ENCODE measurements around the gene GINS2.

The GINS2 gene

DNA sequence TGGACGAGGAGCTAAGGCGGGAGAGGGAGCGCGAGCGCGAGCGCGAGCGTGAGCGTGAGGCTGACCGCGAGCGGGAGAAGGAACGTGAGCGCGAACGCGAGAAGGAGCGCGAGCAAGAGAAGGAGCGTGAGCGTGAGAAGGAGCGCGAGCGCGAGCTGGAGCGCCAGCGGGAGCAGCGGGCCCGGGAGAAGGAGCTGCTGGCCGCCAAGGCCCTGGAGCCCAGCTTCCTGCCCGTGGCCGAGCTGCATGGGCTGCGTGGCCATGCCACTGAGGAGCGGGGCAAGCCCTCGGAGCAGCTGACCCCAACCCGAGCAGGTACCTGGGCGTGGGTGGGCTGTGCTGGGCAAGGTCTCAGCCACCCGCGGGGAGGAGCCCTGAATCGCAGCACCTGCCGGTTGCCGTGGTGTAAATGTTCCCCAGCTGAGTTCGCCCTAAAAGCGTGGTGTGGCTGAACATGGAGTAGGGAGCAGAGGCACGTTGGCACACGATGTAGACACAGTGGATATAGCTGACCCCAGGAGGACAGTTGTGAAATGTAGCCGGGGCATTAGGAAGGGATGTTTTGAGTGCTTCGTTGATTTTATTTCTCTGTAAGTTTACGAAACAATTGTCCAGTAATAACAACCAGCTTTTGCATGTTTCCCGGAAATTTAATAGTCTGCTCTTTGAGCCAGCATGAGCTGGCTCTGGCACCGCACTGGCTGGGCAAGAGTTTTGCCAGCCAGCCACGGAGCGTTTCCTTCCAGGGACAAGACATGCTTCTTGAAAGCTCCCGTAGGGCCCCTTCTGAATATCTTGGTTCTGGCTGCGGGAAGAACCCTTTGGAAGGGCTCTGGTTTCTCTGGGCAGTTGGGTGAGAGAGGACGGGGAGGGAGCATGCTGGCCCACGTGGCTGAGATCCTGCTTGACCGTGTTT lies 32.1 kb downstream of the GINS2 start:
- in situ Hi-C loops (cut with HindIII; ENCODE audit: low pct_ligation_motif_present, low sequenced_read_pairs): no loop called here

DNA sequence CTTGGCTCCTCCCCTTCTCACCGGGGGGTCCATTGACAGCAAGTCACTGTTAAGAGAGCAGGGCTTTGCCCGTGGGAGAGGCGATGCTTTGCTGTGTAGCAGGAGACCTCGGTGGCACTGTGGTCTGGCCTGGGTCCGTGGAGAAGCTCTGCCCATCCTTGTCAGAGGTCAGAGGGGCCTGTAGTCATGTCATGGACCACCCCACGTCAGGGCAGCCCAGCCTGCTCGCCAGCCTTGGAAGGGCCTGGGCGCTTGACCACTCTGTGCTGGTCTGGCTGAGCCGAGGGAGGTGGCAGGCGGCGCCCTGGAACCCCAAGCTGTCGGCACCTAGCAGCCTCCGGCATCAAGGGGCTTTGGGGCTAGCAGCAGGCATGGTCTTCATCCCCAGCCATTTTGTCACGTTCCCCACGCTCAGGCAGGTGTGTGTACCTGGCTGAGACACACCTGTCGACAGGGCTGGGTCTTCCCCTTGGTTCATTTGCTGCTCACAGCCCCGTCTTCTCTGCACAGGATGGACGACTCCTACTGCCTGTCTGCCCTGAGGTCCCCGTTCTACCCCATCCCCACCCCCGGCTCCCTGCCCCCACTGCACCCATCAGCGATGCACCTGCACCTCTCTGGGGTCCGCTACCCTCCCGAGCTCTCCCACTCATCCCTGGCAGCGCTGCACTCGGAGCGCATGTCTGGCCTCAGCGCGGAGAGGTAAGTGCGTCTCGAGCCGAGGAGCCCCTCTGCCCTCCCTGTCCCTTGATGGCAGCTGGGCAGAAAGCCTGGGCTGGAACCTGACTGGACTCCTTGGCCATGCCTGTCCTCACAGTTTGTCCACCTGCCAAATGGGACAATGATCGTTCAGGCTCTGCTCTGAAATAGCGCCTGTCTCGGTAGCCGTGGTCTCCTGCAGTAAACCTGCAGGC lies 33.3 kb downstream of the GINS2 start:
- DNase-seq: no peak
- TF ChIP-seq, protein P1, sequence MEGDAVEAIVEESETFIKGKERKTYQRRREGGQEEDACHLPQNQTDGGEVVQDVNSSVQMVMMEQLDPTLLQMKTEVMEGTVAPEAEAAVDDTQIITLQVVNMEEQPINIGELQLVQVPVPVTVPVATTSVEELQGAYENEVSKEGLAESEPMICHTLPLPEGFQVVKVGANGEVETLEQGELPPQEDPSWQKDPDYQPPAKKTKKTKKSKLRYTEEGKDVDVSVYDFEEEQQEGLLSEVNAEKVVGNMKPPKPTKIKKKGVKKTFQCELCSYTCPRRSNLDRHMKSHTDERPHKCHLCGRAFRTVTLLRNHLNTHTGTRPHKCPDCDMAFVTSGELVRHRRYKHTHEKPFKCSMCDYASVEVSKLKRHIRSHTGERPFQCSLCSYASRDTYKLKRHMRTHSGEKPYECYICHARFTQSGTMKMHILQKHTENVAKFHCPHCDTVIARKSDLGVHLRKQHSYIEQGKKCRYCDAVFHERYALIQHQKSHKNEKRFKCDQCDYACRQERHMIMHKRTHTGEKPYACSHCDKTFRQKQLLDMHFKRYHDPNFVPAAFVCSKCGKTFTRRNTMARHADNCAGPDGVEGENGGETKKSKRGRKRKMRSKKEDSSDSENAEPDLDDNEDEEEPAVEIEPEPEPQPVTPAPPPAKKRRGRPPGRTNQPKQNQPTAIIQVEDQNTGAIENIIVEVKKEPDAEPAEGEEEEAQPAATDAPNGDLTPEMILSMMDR (IDR thresholded peaks at IDR 0.05; ENCODE audit: low read depth, low read length, missing control alignments): no peak
- no peaks in the 10 kb centered on the region for H3K27me3 ChIP-seq (replicated peaks)
- no peak overlapping the region for H3K4me3 ChIP-seq (ENCODE audit: low read depth, low read length)
- peaks cover 27% of the 10 kb centered on the region for H3K36me3 ChIP-seq (replicated peaks)
- in situ Hi-C loops (cut with HindIII; ENCODE audit: low pct_ligation_motif_present, low sequenced_read_pairs): no loop called here
- H3K27ac ChIP-seq: no peak overlapping the region

More for the DNA sequence above, 32.1 kb downstream of the GINS2 start:
- Histone ChIP-seq H3K27ac (no peak overlapping the region), H3K36me3 (replicated peaks) (peaks cover 28% of the 10 kb centered on the region), H3K4me3 (ENCODE audit: low read depth, low read length) (no peak overlapping the region), H3K27me3 (replicated peaks) (no peaks in the 10 kb centered on the region)
- TF ChIP-seq, protein P1 (IDR thresholded peaks at IDR 0.05; ENCODE audit: low read depth, low read length, missing control alignments): no peak
- no peak for DNase-seq

- TF ChIP-seq, protein P1 (IDR thresholded peaks at IDR 0.05; ENCODE audit: low read depth, low read length, missing control alignments): no peak
- DNase-seq: no peak
- peaks cover 27% of the 10 kb centered on the region for H3K36me3 ChIP-seq (replicated peaks)
- no peak overlapping the region for H3K4me3 ChIP-seq (ENCODE audit: low read depth, low read length)
- H3K27me3 ChIP-seq (replicated peaks): no peaks in the 10 kb centered on the region
- no peak overlapping the region for H3K27ac ChIP-seq
- in situ Hi-C loops (cut with HindIII; ENCODE audit: low pct_ligation_motif_present, low sequenced_read_pairs): no loop called here
These were observed 34.3 kb downstream of the GINS2 start for GRCh38 chr16:85654251-85655095.

GRCh38 chr16:85653290-85653891 lies 35.4 kb downstream of the GINS2 start:
- H3K4me3 ChIP-seq (ENCODE audit: low read depth, low read length): no peak overlapping the region
- H3K27me3 ChIP-seq (replicated peaks): no peaks in the 10 kb centered on the region
- TF ChIP-seq, protein P1 (IDR thresholded peaks at IDR 0.05; ENCODE audit: low read depth, low read length, missing control alignments): no peak
- peaks cover 22% of the 10 kb centered on the region for H3K36me3 ChIP-seq (replicated peaks)
- no peak overlapping the region for H3K27ac ChIP-seq
- no peak for DNase-seq
- in situ Hi-C loops (cut with HindIII; ENCODE audit: low pct_ligation_motif_present, low sequenced_read_pairs): no loop called here

All from brain microvascular endothelial cell (primary cell).